HG03575 (cell line): Measurements from ENCODE around the gene EVA1A.

Source experiments
- ATAC-seq: cut with Tn5 transposase; IDR thresholded peaks from one replicate; pipeline ENCODE4 v1.9.1; 2021; ENCODE audit not compliant: unreplicated experiment, insufficient number of reproducible peaks, low FRiP score; ENCODE audit errors: extremely low read depth

EVA1A gene

DNA sequence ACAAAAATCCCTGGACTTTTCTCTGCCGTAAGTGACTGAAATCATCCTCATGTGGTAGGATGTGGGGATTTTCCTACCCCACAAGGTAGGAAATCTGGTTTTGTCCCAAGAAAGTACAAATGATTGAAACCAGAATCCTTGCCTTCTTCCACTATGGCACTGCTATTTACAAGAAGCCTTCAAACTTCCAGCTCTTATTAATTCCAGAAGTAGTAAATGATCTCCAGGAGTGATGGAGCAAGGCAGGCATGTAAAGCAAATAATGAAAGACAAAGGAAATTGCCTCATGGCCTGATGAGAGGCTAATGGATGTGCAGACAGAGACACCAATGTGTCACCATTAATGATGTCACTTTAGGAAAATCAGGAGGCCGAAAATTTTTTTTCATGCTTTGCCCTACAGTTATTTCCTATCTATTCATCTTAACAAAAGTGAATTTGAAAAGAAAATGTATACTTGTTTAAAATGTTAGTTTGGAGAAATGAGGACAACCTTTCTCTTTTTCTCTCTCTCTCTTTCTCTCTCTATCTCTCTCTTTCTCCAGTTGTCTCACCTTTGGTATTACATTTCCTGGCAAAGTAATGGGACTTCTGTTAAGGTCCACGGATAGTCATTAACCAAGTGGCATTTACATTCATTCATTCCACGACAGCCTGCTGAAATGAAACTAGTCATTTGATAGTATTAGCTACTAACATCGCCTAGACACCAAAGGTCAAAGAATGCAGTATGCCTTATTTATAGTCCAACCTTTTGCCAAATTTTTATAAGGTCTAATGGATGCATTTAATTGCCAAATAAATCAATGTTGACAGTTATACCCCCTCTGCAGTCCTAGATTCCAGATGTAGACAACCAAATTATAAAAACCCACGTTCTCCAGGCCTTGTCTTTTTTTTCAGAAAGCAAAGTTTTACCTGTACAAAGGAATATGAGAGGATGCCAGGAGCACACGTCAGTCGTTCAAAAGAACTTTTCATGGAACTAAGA lies 5.0 kb upstream of the EVA1A start:
- no peak for ATAC-seq

DNA sequence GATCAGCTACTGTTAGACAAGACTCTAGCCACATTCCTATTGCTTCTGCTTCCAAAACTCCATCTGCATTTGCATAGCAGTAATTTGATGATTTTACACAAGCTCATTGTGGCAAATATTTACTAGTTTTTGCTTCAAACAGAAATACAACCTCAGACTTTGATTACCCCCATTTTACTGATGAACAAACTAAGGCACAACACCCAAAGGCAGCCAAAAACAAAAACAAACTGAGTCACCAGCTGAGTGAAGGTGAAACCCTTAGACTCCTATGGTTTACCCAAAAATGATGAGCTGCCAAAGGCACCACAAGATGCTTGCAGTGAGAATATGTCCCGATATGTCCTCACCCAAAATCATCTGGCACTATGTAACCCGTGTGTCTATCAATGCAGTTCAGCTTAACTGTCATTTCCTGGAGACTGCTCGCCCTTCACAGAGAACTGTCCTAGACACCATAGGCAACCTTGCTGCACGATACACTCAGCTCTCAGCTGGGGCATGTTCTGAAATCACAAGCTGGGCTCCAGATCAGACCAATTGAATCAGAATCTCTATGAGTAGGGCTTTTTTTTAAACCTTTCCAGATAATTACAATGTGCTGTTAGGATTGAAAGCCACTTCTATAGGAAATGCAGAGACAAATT lies 4.1 kb upstream of the EVA1A start:
- no peak for ATAC-seq

- no peak for ATAC-seq
These were observed 3.4 kb upstream of the EVA1A start for GRCh38 chr2:75564026-75564688.

DNA sequence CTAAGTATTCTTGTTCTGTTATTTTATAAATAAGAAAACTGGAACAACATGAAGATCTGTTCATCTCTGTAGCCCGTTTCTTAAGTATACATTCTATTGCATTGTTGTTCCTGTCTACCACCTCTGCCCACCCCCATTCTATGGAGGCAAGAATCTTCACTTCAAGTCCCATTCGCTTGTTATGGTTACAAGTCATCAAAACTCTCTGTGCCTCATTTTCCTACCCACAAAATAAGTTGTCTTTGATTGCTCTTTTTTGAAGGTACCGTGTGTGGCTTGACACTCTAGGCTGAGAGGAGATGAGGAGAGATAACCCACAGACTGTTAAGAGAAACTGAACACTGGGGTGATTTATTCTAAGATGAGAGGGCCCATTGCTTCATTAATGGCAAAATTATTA lies 2.9 kb upstream of the EVA1A start:
- no peak for ATAC-seq

DNA sequence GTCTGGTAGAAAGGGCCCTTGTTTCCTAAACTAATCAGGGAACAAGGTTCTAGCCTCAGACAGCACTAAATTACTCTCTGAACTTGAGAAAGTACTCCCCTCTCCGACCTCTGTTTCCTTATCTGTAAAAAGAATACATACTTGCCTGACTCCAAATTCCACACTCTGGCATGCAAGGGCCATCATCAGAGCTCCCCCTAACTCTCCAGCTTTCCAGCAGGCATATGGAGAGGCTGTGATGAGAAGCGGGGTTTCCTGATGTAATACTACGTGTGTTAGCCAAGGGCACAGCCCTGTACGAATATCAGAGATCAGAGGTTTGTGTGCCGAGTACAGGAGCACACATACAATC lies 1.8 kb upstream of the EVA1A start:
- ATAC-seq, result no peak

GRCh38 chr2:75561566-75562512 lies 1.1 kb upstream of the EVA1A start:
- no peak for ATAC-seq

- ATAC-seq, result no peak
These were observed 544 bp downstream of the EVA1A start for GRCh38 chr2:75560022-75560767.

DNA sequence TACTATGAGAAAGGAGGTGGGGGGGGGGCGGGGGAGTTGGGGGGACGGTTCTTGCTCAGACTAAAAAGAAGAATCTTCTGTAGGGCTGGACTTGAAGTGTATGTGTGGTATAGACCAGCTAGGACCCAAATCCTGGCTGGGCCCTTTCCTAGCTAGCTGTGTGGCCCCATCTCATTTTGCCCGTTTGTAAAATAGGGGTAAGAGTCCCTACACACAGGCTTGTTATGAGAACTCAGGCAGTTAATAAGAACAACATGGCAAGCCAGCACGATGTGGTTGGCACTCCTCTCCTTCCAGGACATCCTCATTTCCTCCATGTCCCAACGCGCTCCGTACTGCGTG lies 1.1 kb downstream of the EVA1A start:
- ATAC-seq, result no peak

DNA sequence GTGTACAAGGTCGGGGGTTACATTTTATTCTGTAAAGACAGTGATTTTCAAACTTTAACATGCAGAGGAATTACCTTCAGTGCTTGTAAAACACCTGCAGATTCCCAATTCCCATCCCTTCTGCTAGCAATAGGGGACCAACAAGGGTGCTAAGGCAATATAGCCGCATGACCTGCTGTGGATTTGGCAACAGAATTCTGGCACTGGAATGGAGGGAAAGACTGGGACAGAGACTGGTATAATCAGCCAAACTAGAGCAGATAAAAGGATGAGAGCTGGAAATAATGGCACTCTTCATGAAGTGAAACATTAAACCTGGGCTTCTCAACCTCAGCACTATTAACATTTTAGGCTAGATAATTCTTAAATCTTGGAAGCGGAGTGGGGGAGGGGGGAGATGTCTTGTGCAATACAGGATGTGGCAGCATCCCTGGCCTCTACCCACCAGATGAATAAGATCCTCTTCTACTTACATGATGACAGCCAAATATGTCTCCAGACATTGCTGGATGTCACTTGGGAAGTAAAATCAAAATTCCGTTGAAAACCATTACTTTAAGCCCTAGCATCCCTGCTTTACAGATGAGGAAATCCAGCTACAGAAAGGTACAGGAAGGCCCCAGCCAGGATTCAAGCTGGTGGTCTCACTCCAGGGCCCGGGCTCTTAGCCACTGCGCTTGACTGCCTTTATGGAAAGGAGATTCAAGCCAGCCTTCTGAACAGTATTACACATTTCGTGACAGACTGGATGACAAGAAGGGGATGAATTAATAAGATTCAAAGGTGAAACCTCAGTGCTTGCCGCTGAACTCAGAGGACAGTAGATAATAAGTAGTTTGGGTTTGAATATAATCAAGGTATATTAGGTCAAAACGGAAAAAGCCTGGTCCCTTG lies 1.7 kb downstream of the EVA1A start:
- ATAC-seq, result no peak

DNA sequence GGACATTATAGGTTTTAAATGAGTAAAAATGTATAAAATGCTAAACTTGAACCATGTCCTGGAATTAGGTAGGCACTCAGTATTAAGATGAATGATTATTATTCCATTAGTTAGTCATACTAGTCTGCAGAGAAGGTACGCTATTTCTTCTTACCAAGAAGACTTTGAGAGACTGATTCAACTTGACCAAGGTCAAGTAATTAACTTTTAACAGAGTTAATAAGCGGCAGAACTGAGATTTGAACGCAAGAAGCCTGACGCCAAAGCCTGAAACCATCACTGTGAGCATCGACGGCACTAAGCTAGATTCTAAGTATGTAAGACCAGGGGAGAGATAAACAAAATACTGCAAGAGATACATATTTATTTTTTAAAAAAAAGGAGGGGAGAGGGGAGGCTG lies 2.6 kb downstream of the EVA1A start:
- ATAC-seq, result no peak

DNA sequence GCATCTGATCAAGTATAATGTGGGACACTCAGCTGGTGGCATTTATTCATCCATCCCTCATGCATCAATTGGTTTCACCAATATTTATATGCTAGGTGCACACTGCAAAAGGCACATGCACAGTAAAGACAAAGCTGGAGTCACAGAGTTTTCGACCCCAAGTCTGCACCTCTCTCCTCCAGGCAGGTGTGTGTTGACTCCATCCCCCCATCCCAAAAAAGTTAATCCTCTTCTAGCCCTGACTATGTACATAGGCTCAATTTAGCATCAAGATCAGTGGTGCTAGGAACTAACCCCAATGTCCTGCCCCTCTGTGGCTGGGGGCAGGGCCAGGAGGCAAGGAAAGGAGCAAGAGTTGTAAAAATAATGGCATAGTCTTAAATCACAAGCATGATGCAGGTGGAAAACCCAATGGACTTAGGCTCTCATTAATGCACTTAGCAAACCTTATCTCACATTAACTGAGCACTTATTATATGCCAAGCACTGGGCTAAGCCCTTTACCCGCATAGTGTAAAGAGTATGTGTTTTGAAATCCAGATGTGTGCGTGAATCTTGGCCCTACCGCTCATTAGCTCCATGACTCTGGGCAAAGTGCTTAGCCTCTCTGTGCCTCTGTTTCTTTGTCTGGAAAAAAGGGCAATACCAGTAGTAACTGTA lies 3.1 kb downstream of the EVA1A start:
- ATAC-seq, result no peak

DNA sequence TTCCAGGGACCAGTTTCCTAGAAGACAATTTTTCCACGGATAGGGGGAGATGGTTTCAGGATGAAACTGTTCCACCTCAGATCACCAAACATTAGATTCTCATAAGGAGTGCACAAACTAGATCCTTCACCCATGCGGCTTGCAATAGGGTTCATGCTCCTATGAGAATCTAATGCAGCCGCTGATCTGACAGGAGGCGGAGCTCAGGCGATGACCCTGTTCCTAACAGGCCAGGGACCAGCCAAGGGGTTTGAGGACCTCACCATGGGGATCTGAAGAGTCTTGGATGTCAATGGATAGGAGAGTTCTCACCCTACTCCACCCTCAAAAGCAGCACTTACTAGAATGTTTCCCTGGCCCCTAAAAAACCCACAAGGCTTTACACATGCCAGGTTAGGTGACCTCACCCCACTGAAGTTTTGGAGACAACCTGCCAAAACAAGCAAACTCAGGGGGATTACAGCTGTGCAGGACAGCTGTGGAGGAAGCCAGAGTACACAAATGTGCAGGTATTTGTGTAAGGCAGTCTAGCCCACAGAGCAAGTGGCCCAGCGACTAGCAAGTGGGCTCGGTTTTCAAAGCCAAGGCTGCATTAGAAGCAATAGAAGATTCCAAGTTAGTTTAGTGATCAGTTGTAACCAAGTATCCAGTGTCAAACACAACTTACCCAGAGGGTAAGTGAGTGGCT lies 3.9 kb downstream of the EVA1A start:
- no peak for ATAC-seq

GRCh38 chr2:75555701-75556100 lies 5.0 kb downstream of the EVA1A start:
- ATAC-seq, result no peak

DNA sequence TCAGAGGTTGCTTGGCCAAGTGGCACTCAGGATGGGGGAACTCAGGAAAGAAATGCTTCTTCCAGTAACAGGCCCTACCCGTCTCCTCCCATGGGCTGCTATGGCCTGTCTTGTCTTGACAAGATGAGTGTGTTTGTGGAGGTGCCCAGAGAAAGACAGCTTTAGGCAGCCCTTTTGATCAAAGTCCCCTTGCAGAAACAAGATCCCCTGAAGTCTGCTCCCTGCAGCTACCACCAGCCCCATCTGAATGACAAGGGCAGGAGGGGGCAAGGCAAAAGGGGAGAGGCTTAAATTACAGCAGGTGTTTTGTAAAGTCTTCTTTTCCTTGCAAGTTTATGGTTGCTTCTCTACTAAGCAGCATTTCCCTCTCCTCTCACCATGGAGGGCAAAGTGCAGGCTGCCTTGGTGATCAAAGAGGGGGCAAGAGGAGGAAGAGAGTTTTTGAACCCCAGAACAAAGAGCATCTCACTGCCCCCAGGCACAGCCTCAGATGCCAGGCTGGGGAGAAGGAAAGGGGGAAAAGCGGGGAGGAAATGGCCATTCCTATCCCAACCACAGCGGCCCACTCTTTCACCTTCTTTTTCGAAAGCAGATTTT lies 6.7 kb downstream of the EVA1A start:
- no peak for ATAC-seq

DNA sequence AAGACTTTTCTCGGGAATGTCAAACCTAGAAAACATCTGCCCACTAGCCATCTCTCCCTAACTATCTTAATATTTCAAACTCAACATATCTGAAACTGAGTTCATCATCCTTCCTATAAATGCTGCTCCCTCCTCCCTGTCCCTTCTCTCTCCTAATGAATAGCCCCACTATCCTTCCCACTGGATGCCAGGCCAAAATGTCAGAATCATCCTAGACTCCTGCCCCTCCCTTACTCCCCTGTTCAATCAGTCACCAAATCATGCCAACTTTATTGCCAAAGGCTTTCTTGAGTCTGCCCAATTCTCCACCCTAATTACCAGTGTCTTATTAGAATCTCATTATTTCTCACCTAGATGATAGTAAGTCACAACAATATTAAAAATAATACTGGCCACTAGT lies 8.5 kb downstream of the EVA1A start:
- ATAC-seq, result no peak

GRCh38 chr2:75551434-75551833 lies 9.3 kb downstream of the EVA1A start:
- no peak for ATAC-seq
